HG03066 (cell line): ENCODE results near the gene ZBTB46.

Experiments used
- ATAC-seq: cut with Tn5 transposase; IDR thresholded peaks from one replicate; pipeline ENCODE4 v1.9.1; 2021; ENCODE audit warnings: low read depth; ENCODE audit not compliant: unreplicated experiment

ZBTB46 gene

GRCh38 chr20:63709149-63709527, 121.9 kb downstream of the ZBTB46 start:
- no peak for ATAC-seq

DNA sequence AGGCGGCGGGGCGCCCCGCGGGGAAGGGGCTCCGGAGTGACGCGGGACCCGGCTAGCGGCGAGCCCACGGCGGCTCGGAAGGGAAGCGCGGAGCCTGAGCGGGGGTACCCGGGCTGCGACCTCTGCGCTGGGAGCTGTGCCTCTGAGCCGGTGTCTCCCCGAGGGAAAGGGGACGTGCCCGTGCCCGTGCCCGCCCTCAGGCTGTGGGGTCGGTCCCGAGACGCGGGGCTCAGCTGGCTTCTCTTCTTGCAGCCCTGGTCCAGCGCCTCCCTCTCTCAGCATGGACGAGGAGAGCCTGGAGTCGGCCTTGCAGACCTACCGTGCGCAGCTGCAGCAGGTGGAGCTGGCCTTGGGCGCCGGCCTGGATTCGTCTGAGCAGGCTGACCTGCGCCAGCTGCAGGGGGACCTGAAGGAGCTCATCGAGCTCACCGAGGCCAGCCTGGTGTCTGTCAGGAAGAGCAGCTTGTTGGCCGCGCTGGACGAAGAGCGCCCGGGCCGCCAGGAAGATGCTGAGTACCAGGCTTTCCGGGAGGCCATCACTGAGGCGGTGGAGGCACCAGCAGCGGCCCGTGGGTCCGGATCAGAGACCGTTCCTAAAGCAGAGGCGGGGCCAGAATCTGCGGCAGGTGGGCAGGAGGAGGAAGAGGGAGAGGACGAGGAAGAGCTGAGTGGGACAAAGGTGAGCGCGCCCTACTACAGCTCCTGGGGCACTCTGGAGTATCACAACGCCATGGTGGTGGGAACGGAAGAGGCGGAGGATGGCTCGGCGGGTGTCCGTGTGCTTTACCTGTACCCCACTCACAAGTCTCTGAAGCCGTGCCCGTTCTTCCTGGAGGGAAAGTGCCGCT, 122.5 kb downstream of the ZBTB46 start:
- no peak for ATAC-seq

DNA sequence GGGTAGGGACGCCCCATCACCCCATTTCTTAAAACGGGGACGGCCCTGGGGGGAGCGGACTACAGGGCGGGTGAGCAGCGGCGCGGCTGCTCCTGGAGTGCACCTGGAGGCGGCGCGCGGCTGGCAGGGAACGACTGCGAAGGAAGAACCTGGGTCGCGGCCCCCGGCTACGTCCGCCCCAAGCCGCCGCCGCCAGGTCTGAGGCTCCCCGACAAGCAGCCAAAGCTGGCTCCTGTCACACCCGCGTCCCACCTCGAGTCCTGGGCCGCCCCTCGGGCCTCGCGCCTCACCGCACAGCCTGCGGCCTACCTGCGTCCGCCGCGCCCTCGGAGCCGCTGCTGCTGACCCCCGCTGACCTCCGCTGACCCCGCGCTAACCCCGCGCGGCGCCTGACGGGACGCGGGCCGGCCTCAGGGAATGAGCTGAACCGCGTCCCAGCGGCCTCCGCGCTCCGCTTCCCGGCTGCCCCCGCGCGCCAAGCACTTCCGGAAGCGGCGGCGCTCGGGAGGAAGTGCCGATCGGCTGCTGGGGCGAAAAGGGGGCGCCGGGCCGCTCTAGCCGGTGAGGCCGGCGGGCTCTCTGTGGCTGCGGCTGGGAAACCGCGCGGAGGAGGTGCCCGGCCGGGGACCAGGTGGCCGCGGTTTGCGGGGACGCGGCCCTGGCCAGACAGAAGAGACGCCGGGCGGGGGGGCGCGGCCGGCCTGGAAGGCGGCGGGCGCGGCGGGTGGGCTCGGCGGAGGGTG, 123.3 kb downstream of the ZBTB46 start, which contains the start of the genes ARFRP1 and ZGPAT:
Gene ARFRP1, minus strand, starts transcription at position 419 of the 743 bp plus-strand sequence. CDS start 885 bp downstream, outside the sequence.
Gene ZGPAT, plus strand, starts transcription at position 482 of the 743 bp plus-strand sequence. CDS start 542 bp downstream, outside the sequence.
- ATAC-seq: no peak

GRCh38 chr20:63706852-63707557, 124.1 kb downstream of the ZBTB46 start:
- ATAC-seq: no peak

DNA sequence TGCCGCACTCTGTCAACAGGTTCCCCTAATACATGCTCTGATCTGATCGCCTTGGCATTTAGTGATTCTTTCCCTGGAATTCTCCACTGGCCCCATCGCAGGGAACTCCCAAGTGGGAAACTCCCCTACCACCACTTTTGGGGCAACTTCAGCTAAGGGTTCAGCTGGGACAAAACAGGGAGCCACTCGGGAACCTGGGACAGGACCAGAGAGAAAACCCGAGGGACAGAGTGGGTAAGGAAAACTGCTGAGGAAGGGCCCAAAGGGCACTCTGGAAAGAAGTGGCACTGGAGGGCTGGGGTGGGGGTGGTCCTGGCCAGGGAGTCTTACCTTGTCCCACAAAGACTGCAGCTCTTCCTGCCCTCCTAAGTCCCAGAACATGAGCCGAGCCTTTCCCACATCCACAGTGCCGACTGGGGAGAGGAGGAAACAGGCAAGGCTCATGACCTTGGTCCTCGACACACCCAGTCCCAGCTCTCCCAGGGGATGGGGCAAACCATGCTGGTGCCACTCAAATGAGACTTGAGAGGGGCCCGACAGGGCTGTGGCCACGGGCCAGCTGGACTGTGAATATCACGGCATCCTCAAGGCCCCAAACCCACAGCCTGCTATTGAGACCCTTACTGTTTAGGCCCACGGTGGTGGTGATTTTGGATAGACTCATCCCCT, 124.9 kb downstream of the ZBTB46 start:
- no peak for ATAC-seq

GRCh38 chr20:63705232-63706026, 125.6 kb downstream of the ZBTB46 start:
- ATAC-seq: no peak

GRCh38 chr20:63704749-63705117, 126.3 kb downstream of the ZBTB46 start:
- ATAC-seq: no peak

DNA sequence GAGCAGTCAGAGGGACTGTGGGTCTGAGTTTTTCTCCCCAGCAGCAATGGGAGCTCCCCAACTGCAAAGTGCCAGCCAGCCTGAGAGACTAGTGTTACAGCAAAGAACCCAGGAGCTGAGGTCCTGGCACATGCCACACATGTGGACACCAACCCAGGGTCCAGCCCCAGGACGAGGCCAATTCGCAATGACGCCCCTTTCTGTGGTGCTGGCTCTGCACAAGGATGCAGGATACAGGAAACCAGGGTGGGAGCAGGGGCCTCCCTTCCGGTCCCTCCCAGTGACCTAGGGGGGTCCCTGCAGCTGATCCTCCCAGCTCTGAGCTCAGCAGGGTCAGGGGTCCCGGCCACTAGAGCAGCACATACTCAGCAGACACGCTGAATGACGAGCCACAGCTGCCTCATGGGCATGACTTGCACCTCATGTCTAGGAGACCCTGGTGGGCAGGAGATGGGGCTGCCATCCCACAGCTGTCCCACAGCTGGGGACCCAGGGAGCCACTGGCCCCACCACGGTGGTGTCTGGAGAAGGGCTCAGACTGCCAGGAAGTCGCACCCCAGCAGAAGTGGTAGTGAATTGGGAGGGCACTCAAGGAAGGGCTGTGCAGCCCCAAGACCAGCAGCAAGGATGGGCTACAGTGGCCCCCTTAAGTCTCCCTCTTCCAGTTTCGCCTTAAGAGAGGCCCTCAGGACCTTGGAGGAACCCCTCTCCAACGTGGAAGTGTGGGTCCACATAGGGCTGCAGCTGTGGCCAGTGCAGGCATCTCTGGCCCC, 126.9 kb downstream of the ZBTB46 start:
- no peak for ATAC-seq

GRCh38 chr20:63703471-63703975, 127.5 kb downstream of the ZBTB46 start:
- no peak for ATAC-seq

GRCh38 chr20:63702751-63703470, 128.2 kb downstream of the ZBTB46 start:
- no peak for ATAC-seq

- ATAC-seq: no peak
Observed at GRCh38 chr20:63702036-63702665, 128.9 kb downstream of the ZBTB46 start.

GRCh38 chr20:63701329-63702035, 129.6 kb downstream of the ZBTB46 start:
- ATAC-seq: no peak

GRCh38 chr20:63701051-63701328, 130.1 kb downstream of the ZBTB46 start:
- no peak for ATAC-seq

- ATAC-seq: no peak
Observed at GRCh38 chr20:63700199-63701050, 130.6 kb downstream of the ZBTB46 start.

GRCh38 chr20:63699466-63700198, 131.4 kb downstream of the ZBTB46 start:
- ATAC-seq: no peak
